CD14-positive monocyte (primary cell): ENCODE data around the gene CERS2. TPM values are rescaled to one million over a fixed set of nuclear protein-coding genes. Genes with fewer than 3 reads are reported as not detected.
A peak's percentile ranks its signal among the peaks of the same experiment; 100 is the strongest.

ENCODE experiments used
- DNase-seq, 3 donors: peaks; one replicate each; pipeline ENCODE4 v3.0.0-alpha.2; 2011 to 2022
- H2AFZ ChIP-seq: 2 replicates; pipeline ENCODE4 v1.6.0; 2012; ENCODE audit warnings: mild to moderate bottlenecking, low read depth, low read length, inconsistent platforms; ENCODE audit not compliant: insufficient read depth, poor library complexity, severe bottlenecking
- H3K27ac ChIP-seq, 2 donors: 1 replicate in 1 of 2; 2 replicates in 1 of 2; pipeline ENCODE4 v1.5.1; 2012 to 2013; ENCODE audit warnings: low read length in 2 of 2, control low read depth in 1 of 2, inconsistent platforms in 1 of 2, low read depth in 1 of 2, mild to moderate bottlenecking in 1 of 2
- H3K27me3 ChIP-seq, 2 donors: one replicate each; pipeline versions ENCODE4 v1.6.0 to v1.6.1; 2011 to 2013; ENCODE audit warnings: low read length in 2 of 2; ENCODE audit not compliant: control insufficient read depth in 2 of 2, insufficient read depth in 2 of 2
- H3K36me3 ChIP-seq, 2 donors: replicated peaks in 1 of 2; 1 replicate in 1 of 2; 2 replicates in 1 of 2; pipeline versions ENCODE4 v1.5.1 to v1.6.1; 2012 to 2013; ENCODE audit warnings: low read length in 2 of 2, control low read depth in 1 of 2, inconsistent platforms in 1 of 2, mild to moderate bottlenecking in 1 of 2; ENCODE audit not compliant: insufficient read depth in 2 of 2, control insufficient read depth in 1 of 2
- H3K4me1 ChIP-seq, 2 donors: 1 replicate in 1 of 2; 2 replicates in 1 of 2; pipeline versions ENCODE4 v1.5.1 to v1.6.1; 2012 to 2013; ENCODE audit warnings: low read length in 2 of 2, control low read depth in 1 of 2, inconsistent platforms in 1 of 2, mild to moderate bottlenecking in 1 of 2, moderate library complexity in 1 of 2; ENCODE audit not compliant: insufficient read depth in 2 of 2, control insufficient read depth in 1 of 2
- H3K4me2 ChIP-seq: replicated peaks from 2 replicates; pipeline ENCODE3; 2012; ENCODE audit warnings: low read length, moderate library complexity, mild to moderate bottlenecking; ENCODE audit not compliant: poor library complexity, severe bottlenecking; ENCODE audit errors: extremely low read depth
- H3K4me3 ChIP-seq, 3 experiments: fragments of 200-600 bp in 1 of 3; sonication (generic) in 1 of 3; replicated peaks in 1 of 3; 1 replicate in 2 of 3; 2 replicates in 1 of 3; pipeline ENCODE4 v1.5.1; 2011 to 2013; ENCODE audit warnings: low read length in 3 of 3, mild to moderate bottlenecking in 3 of 3, control low read depth in 2 of 3, low read depth in 2 of 3, inconsistent platforms in 1 of 3, moderate library complexity in 1 of 3
- H3K79me2 ChIP-seq: 2 replicates; pipeline ENCODE4 v1.6.0; 2012; ENCODE audit warnings: mild to moderate bottlenecking, control low read depth, inconsistent platforms, low read length, moderate library complexity; ENCODE audit not compliant: insufficient read depth
- H3K9ac ChIP-seq: 2 replicates; pipeline ENCODE4 v1.6.0; 2017; ENCODE audit warnings: low read length, mild to moderate bottlenecking; ENCODE audit not compliant: insufficient read depth, poor library complexity, severe bottlenecking
- H3K9me3 ChIP-seq, 2 donors: replicated peaks in 1 of 2; 1 replicate in 1 of 2; 2 replicates in 1 of 2; pipeline versions ENCODE4 v1.5.1 to v1.6.1; 2012 to 2013; ENCODE audit warnings: low read length in 2 of 2, control low read depth in 1 of 2; ENCODE audit not compliant: control insufficient read depth in 1 of 2, insufficient read depth in 1 of 2
- H4K20me1 ChIP-seq: 2 replicates; pipeline ENCODE4 v1.6.0; 2012; ENCODE audit warnings: mild to moderate bottlenecking, low read length, control low read depth, moderate library complexity; ENCODE audit not compliant: insufficient read depth
- H3K27ac Mint-ChIP-seq, 7 donors: one replicate each; pipeline ENCODE4 v1.8.0; 2020; ENCODE audit warnings: mild to moderate bottlenecking in 7 of 7, mixed read lengths in 7 of 7, moderate library complexity in 6 of 7, inconsistent platforms in 2 of 7
- H3K27me3 Mint-ChIP-seq, 3 donors: one replicate each; pipeline ENCODE4 v1.8.0; 2021 to 2022; ENCODE audit warnings: low read depth in 3 of 3, mild to moderate bottlenecking in 3 of 3, mixed read lengths in 3 of 3, moderate library complexity in 3 of 3, inconsistent platforms in 1 of 3
- H3K36me3 Mint-ChIP-seq, 2 donors: one replicate each; pipeline ENCODE4 v1.8.0; 2020; ENCODE audit warnings: mixed read lengths in 2 of 2, inconsistent platforms in 1 of 2, mild to moderate bottlenecking in 1 of 2
- H3K4me1 Mint-ChIP-seq: one replicate; pipeline ENCODE4 v1.8.0; 2020; ENCODE audit warnings: mild to moderate bottlenecking, mixed read lengths
- H3K4me3 Mint-ChIP-seq, 2 donors: one replicate each; pipeline ENCODE4 v1.8.0; 2020; ENCODE audit warnings: mild to moderate bottlenecking in 2 of 2, mixed read lengths in 2 of 2, moderate library complexity in 1 of 2
- H3K9me3 Mint-ChIP-seq, 7 donors: one replicate each; pipeline ENCODE4 v1.8.0; 2020 to 2022; ENCODE audit warnings: mixed read lengths in 7 of 7, mild to moderate bottlenecking in 6 of 7, moderate library complexity in 6 of 7, inconsistent platforms in 2 of 7
- CTCF ChIP-seq: fragments of 200-600 bp; IDR thresholded peaks from one replicate; pipeline ENCODE4 v1.8.0; 2022; ENCODE audit warnings: antibody characterized with exemption, mild to moderate bottlenecking
- WGBS: methylation state at CpG from one replicate; pipeline ENCODE4 v1.1.5; 2013; ENCODE audit warnings: missing lambda C conversion rate; ENCODE audit not compliant: insufficient coverage; 5-methylcytosine and 5-hydroxymethylcytosine counted together
- intact Hi-C, 2 donors: fragments of 100-400 bp; cut with micrococcal nuclease; formaldehyde crosslinking; loops; one replicate each; pipeline versions ENCODE4 v1.15.0 to v1.15.1; 2023
- polyA plus RNA-seq, 3 donors: library from polyadenylated mRNA; depleted of rRNA in 1 of 3; unstranded in 2 of 3; stranded (reverse) in 1 of 3; fragments of 300-500 nt in 2 of 3; fragments of >200 nt in 1 of 3; fragmentation: Illumina TruSeq in 2 of 3; gene quantifications; 1 replicate in 2 of 3; 2 replicates in 1 of 3; pipeline ENCODE4 v1.2.3, GENCODE V29; 2012 to 2021

The CERS2 gene
- polyA plus RNA-seq, 3 donors = 152 to 224 (median 200) TPM

DNA sequence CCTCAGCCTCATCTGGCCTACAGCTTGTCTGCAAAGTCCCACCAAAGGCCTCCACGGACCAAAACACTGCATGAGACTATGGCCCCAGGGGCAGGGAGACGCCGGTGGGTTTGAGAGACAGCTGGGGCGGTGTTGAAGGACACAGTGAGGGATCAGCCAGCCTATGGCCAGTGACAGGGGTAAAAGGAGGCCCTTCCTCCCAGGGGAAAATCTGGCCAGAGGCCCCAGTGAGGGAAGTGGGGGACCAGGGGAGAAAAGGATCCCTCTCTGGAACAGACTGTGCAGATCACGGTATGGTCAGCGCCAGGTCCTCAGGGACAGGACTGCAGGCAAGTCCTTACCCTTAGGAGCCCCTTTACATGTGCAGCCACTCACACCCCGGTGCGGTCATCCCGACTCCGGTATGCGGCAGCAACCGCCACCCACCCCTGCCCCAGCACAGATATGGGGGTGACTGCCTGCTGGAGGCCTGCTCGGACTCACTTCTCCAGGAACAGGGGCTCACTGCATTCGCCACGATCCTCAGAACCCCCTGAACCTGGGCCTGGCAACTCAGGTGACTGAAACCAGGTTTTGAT lies 1.3 kb downstream of the CERS2 start:
- Histone ChIP-seq H3K79me2 (peaks cover 80% of the 10 kb centered on the region), H3K9ac (peak overlapping the region; percentile 83), H3K27me3 (no peaks in the 10 kb centered on the region), H3K4me2 (peak overlapping the region; percentile 98), H4K20me1 (peaks cover 55% of the 10 kb centered on the region), H3K36me3 (peaks cover 7 to 13% of the 10 kb centered on the region in 2 donors), H2AFZ (peak overlapping the region; percentile 75), H3K27ac (peak overlapping the region; percentile 68 to 84), H3K9me3 (no peaks in the 10 kb centered on the region), H3K4me3 (peak overlapping the region; percentile 52 to 92 (median 88)), H3K4me1 (peaks cover 68 to 78% of the 10 kb centered on the region in 2 donors)
- no peak for DNase-seq
- Mint-ChIP-seq H3K27ac (peak overlapping the region; percentile 62 to 91 (median 86)), H3K4me1 (peaks cover 75% of the 10 kb centered on the region), H3K36me3 (peaks cover 10 to 15% of the 10 kb centered on the region in 2 donors), H3K4me3 (peak overlapping the region; percentile 86 to 90), H3K27me3 (no peaks in the 10 kb centered on the region), H3K9me3 (no peaks in the 10 kb centered on the region)
- intact Hi-C loops = loop anchor here (5.0 to 10.0 kb wide), 3 partner anchors 34 to 209 kb away; partner anchors contain the start of genes CTSS (in 1 of the 2), MINDY1 (in 1 of the 2), PRUNE1 (in 1 of the 2) and SETDB1 (in 1 of the 2)
- no peak for TF ChIP-seq CTCF
- 39% methylated on average over 8 of the region's 15 CpGs for WGBS

GRCh38 chr1:150972417-150972940 lies 2.2 kb downstream of the CERS2 start:
- no peak for DNase-seq
- peaks cover 60 to 69% of the 10 kb centered on the region in 2 donors for H3K4me1 ChIP-seq
- Mint-ChIP-seq H3K4me3 (peak overlapping the region; percentile 86 to 90), H3K36me3 (peaks cover 17 to 24% of the 10 kb centered on the region in 2 donors), H3K4me1 (peaks cover 67% of the 10 kb centered on the region), H3K9me3 (no peaks in the 10 kb centered on the region), H3K27me3 (no peaks in the 10 kb centered on the region), H3K27ac (peak overlapping the region in 6 of 7 donors; percentile 45 to 90 (median 80))
- H3K9me3 ChIP-seq = no peaks in the 10 kb centered on the region
- H3K36me3 ChIP-seq = peaks cover 16 to 22% of the 10 kb centered on the region in 2 donors
- H2AFZ ChIP-seq = no peak overlapping the region
- no peaks in the 10 kb centered on the region for H3K27me3 ChIP-seq
- no peak overlapping the region for H3K9ac ChIP-seq
- H3K4me2 ChIP-seq = peak overlapping the region; percentile 98
- intact Hi-C loops = loop anchor here (5.0 to 10.0 kb wide), 3 partner anchors 35 to 208 kb away; partner anchors contain the start of genes CTSS (in 1 of the 2), MINDY1 (in 1 of the 2), PRUNE1 (in 1 of the 2) and SETDB1 (in 1 of the 2)
- H3K27ac ChIP-seq = peak overlapping the region; percentile 4 to 84
- H3K4me3 ChIP-seq = peak overlapping the region in 1 of 3 experiments; percentile 88
- WGBS = 61% methylated on average over 3 of the region's 4 CpGs
- peaks cover 81% of the 10 kb centered on the region for H3K79me2 ChIP-seq
- no peak for TF ChIP-seq CTCF
- H4K20me1 ChIP-seq = peaks cover 64% of the 10 kb centered on the region
